ENCODE measurements around the gene CPNE5. TPM values are rescaled to one million over a fixed set of nuclear protein-coding genes. Genes with fewer than 3 reads are reported as not detected.

The CPNE5 gene
- total RNA-seq, 1 donor from 2014 or later: 6.7 TPM

GRCh38 chr6:36755435-36756348 lies 83.6 kb downstream of the CPNE5 start:
- intact Hi-C loops (cut with DNase I): loop anchor here (5.0 kb wide), 2 partner anchors 73 to 133 kb away; no protein-coding TSS in a partner anchor

GRCh38 chr6:36754582-36755434 lies 84.4 kb downstream of the CPNE5 start:
- intact Hi-C loops (cut with DNase I): loop anchor here (5.0 kb wide), 2 partner anchors 73 to 133 kb away; no protein-coding TSS in a partner anchor
- no peak for DNase-seq (ENCODE audit: low spot score)

More at GRCh38 chr6:36755435-36756348, 83.6 kb downstream of the CPNE5 start:
- DNase-seq (ENCODE audit: low spot score): no peak

- DNase-seq (ENCODE audit: low spot score): no peak
- intact Hi-C loops (cut with DNase I): no loop called here
Measured at GRCh38 chr6:36753671-36754405, 85.4 kb downstream of the CPNE5 start.

- DNase-seq (ENCODE audit: low spot score): no peak
- intact Hi-C loops (cut with DNase I): no loop called here
Measured at GRCh38 chr6:36752886-36753506, 86.2 kb downstream of the CPNE5 start.

GRCh38 chr6:36752187-36752885 lies 86.9 kb downstream of the CPNE5 start:
- intact Hi-C loops (cut with DNase I): no loop called here
- DNase-seq (ENCODE audit: low spot score): no peak

GRCh38 chr6:36751833-36752186 lies 87.4 kb downstream of the CPNE5 start:
- intact Hi-C loops (cut with DNase I): no loop called here
- DNase-seq (ENCODE audit: low spot score): no peak

GRCh38 chr6:36751091-36751490 lies 88.2 kb downstream of the CPNE5 start:
- no peak for DNase-seq (ENCODE audit: low spot score)
- intact Hi-C loops (cut with DNase I): no loop called here

GRCh38 chr6:36749829-36750489 lies 89.3 kb downstream of the CPNE5 start:
- intact Hi-C loops (cut with DNase I): no loop called here
- no peak for DNase-seq (ENCODE audit: low spot score)

GRCh38 chr6:36746251-36746650 lies 93.0 kb downstream of the CPNE5 start:
- intact Hi-C loops (cut with DNase I): no loop called here
- no peak for DNase-seq (ENCODE audit: low spot score)

- DNase-seq (ENCODE audit: low spot score): no peak
- intact Hi-C loops (cut with DNase I): no loop called here
Measured at GRCh38 chr6:36745836-36746235, 93.4 kb downstream of the CPNE5 start.

GRCh38 chr6:36745283-36745682 lies 94.0 kb downstream of the CPNE5 start:
- no peak for DNase-seq (ENCODE audit: low spot score)
- intact Hi-C loops (cut with DNase I): no loop called here

- no peak for DNase-seq (ENCODE audit: low spot score)
- intact Hi-C loops (cut with DNase I): no loop called here
Measured at GRCh38 chr6:36744304-36744673, 95.0 kb downstream of the CPNE5 start.

GRCh38 chr6:36743538-36744303 lies 95.5 kb downstream of the CPNE5 start:
- no peak for DNase-seq (ENCODE audit: low spot score)
- intact Hi-C loops (cut with DNase I): no loop called here

- no peak for DNase-seq (ENCODE audit: low spot score)
- intact Hi-C loops (cut with DNase I): no loop called here
Measured at GRCh38 chr6:36743032-36743431, 96.2 kb downstream of the CPNE5 start.

GRCh38 chr6:36742146-36742545 lies 97.1 kb downstream of the CPNE5 start:
- no peak for DNase-seq (ENCODE audit: low spot score)
- intact Hi-C loops (cut with DNase I): no loop called here

- no peak for DNase-seq (ENCODE audit: low spot score)
- intact Hi-C loops (cut with DNase I): no loop called here
Measured at GRCh38 chr6:36740818-36741179, 98.4 kb downstream of the CPNE5 start.

- DNase-seq (ENCODE audit: low spot score): no peak
- intact Hi-C loops (cut with DNase I): no loop called here
Measured at GRCh38 chr6:36739947-36740817, 99.1 kb downstream of the CPNE5 start.

Measured in cardiac septum (tissue), 1 donor.